Stimulated activated naive CD4-positive, alpha-beta T cell (primary cell): ENCODE data around the gene TMEM238L.
A peak's percentile ranks its signal among the peaks of the same experiment; 100 is the strongest.

Experiments
- DNase-seq, 6 experiments: peaks; one replicate each; lab custom pipeline; 2025; lab: John Stamatoyannopoulos, UW

TMEM238L gene

DNA sequence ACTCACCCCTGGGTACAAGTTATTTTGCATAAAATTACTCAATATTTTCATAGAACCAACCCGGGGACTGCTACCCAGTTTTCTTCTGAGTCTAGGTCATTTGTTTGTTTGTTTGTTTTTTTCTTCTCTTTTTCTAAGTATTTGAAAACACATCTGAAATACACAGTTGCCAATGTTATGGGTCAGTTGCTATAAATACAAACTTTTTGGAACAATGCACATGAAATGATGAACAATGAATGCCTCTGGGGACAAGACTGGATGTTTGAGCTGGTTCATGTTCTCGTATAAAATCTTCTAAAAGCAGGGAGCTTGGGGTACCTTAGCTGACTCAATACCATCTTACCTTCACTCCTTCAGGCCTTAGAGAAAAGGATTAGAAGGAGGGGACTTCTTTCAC lies 30.5 kb downstream of the TMEM238L start:
- DNase-seq, result no peak

GRCh38 chr17:10772425-10773380 lies 31.2 kb downstream of the TMEM238L start:
- peak in 2 of 6 experiments; percentile 1 to 17 for DNase-seq

DNA sequence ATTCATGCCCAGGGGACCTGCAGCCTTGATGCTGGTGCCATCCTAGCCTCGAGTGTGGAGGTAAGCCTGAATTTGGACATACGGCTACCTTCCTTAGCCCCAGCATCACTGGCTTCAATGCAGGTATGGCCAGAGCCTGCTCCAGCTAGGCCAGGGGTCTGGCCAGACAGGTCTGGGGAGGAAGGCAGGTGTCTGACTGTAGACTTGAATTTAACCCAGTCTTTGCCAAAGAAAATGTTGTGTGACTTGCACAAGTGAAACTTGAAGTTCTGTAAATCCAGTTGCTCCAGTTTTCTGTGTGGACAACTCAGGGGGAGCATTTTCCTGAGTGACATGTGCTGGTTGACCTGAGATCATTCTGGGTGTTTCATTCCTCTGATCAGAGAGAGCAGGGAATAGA lies 32.8 kb downstream of the TMEM238L start:
- no peak for DNase-seq

DNA sequence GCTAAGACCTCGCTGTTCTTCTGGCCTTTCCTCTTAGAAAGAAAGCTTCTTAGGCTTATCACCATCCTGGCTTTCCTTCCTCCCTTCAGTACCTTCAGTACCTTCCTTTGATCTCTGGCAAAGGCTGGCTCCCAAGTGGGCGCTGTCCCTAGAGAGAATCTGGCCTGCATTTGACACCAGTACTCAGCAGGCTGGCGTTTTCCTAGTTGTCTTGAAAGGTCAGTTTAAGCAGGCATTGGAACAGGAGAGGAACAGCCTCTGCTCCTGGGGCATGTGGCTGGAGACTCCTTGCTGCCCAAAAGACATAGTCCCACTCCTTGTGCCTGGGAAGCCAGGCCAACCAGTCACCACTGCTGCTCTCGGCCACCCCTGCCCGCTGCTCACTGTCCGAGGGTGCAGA lies 34.1 kb downstream of the TMEM238L start:
- DNase-seq, result no peak

GRCh38 chr17:10768750-10769251 lies 35.1 kb downstream of the TMEM238L start:
- no peak for DNase-seq

- no peak for DNase-seq
These were observed 36.7 kb downstream of the TMEM238L start for GRCh38 chr17:10767232-10767631.

GRCh38 chr17:10762037-10762436 lies 41.9 kb downstream of the TMEM238L start:
- DNase-seq, result no peak

GRCh38 chr17:10761281-10761680 lies 42.6 kb downstream of the TMEM238L start:
- DNase-seq, result no peak

- no peak for DNase-seq
These were observed 45.8 kb downstream of the TMEM238L start for GRCh38 chr17:10758062-10758461.

- DNase-seq, result no peak
These were observed 46.3 kb downstream of the TMEM238L start for GRCh38 chr17:10757647-10758046.

DNA sequence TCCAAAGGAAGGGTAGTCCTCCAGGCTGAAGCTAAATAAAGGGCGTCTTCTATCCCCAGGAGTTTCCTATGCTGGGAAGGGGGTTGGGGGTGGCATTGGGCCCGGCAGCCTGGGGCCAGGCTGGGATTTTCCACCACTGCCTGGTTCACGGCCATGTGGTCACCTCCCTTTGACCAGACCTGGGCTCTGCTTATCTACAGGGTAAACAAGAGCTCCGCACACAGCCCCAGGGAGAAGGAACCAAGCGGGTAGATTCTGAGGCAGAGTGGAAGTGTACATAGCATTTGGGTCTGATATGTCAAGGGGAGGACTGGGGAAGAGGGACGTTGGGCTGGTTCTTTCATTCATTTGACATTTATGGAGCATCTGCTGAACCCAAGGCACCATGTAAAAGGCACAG lies 46.8 kb downstream of the TMEM238L start:
- no peak for DNase-seq

- DNase-seq, result no peak
These were observed 47.3 kb downstream of the TMEM238L start for GRCh38 chr17:10756619-10757018.

DNA sequence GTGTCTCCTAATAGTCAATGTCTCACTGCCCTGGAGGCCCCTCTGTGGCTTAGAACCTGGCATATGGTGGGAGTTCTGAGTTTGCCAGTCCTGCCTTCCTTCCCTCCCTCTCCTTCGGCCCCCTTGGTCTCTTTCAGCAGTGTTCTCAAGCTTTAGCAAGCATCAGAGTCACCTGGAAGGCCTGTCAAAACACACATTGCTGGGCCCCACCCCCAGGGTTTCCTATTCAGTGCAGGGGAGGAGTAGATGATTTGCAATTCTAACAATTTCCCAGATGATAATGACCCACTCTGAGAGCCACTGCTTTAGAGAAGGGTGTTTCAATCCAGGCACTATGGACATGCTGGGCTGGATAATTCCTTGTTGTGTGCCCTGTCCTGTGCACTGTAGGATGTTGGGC lies 47.7 kb downstream of the TMEM238L start:
- DNase-seq, result no peak

DNA sequence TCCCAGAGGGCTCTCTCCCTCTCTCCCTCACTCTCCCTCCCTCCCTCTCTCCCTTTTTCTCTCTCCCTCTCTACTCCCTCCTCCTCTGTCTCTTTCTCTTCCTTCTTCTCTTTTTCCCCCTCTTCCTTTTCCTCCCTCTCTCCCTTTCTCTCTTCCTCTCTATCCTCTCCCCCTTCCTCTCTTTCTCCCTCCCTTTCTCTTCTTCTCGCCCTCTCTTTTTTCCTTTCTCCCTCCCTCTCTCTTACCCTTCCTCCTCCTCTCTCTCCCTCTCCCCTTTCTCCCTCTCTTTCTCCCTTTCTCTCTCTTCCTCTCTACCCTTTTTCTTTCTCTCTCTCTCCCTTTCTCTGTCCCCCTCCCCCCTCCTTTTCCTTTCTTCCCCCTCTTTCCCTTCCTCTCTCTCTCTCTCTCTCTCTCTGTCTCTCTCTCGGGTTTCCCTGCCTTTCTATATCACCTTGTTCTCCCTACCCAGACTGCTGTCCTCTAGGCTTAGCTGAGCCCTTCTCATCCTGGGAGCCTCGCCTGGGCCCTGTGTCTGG lies 48.2 kb downstream of the TMEM238L start:
- no peak for DNase-seq

DNA sequence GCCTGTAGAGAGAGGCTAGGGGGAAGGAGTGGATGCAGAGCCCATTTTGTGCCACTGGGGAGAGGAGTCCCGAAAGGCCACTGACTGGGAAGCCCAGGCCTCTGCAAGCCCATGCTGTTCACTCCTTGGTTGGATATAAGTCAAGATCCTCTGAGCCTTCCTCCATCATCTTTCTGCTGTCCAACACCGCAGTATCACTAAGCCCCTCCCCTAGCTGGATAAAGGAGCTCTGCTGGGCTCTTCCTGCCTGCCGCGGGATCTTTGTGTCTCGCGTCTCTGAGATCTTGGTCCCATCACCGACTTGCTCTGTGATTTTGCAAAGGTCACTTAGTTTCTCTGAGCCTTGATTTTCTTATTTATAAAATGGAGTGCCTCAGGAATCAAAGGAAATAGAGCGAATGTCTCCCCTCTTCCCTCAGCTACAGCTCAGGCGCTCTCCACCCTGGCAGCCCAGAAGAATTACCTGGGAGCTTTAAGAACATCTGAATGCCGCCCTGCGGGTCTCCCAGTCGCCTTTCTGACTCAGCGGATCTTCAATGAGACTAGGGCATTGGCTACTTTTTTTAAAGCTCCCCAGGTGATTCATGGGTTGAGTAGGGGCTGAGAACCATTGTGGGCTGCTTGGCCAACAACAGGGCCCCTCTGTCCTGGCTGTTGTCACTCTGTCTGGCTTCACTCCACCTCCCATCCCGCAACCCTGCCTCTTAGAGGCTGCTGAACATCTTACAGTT lies 48.9 kb downstream of the TMEM238L start:
- no peak for DNase-seq

- no peak for DNase-seq
These were observed 49.8 kb downstream of the TMEM238L start for GRCh38 chr17:10754109-10754508.

GRCh38 chr17:10752696-10753095 lies 51.2 kb downstream of the TMEM238L start:
- no peak for DNase-seq

GRCh38 chr17:10751563-10751962 lies 52.3 kb downstream of the TMEM238L start:
- no peak for DNase-seq

DNA sequence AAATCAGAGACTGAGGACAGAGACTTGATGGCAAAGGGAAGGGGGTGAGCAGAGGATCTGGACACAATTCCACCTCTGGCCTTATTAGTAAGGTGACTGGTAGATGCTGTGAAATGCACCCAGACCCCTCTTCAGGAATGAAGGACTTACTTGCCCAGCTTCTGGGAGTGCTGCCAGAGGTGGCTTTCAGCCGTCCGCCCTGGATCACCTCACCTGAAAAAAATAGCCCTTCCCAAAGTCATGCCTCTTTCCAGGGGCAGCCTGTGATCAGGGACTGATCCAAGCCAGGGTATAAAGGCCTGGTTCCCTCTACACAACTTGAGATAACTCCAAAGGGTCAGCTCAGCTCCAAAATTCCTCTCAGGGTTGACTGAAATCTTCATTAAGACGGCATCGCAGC lies 53.7 kb downstream of the TMEM238L start:
- DNase-seq, result no peak

DNA sequence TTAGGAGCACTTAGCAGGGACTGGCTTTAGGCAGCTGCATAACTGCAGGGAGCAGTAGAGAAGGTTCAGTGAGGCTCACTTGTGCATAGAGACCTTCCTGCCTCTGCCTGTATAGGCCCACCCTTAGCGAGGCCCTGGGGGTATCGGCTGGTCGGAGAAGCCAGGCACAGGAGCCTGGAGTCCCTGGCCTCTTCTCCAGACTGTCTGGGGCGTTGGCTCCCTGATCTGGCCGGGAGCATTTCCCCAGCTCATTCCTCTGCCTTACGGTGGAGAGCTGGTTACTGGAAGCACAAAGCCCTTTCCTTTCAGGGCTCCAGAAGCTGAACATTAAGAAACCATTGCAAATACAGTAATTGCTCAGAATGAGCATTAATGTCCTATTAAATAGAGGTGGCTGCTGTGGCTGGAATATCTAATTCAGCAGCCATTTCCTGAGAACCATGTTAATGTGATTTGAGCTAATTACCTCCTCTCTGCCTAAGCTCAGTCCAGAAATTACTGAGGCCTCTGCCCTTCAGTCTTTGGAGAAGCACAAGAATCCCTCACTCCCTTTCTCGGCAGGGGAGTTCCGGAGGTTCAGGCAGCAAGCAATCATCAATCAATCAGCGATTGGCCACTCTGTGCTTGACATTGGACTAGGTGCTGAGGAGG lies 55.2 kb downstream of the TMEM238L start:
- DNase-seq, result no peak

DNA sequence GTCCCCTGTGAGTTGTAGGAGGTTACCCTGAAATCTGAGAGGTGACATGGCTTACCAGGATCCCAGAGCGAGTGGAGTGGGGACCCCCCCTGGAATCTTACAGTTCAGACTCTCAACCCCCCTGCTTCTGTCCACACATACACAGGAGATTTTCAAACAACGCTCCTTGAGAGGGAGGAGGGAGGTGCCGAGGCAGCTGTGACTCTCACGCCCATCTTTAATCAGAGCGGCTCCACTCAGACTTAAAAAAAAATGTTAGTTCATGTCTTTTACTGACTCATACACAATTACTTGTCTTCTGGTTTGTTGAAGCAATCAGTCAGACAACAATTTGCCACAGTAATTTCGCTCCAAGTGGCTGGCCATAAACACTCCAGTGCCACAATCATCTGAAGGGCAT lies 58.7 kb downstream of the TMEM238L start:
- DNase-seq, result no peak
